HG02642 (cell line): Measurements from ENCODE around the gene OPA1.

Source experiments
- ATAC-seq: cut with Tn5 transposase; IDR thresholded peaks from one replicate; pipeline ENCODE4 v1.9.1; 2021; ENCODE audit warnings: mild to moderate bottlenecking; ENCODE audit not compliant: unreplicated experiment, poor library complexity

The OPA1 gene

DNA sequence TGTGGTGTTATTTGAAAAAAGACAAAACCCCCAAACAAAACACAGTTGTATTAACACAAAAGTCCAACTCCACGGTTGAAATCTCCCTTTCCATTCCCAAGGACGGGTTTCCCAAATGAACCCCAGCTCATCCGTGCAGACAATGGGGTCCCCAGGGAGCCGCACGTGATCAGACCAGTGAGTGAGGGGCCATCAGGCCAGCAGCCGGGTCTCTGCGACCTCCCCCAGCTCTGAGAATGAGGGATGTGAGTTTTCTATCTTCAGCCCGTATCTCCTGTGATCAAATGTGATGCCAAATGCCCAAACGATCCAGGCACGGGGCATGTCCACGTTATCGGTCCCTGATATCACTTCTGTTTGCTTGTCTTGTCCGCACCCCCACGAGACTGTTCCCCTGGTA is 138.0 kb downstream of the OPA1 start:
- no peak for ATAC-seq

DNA sequence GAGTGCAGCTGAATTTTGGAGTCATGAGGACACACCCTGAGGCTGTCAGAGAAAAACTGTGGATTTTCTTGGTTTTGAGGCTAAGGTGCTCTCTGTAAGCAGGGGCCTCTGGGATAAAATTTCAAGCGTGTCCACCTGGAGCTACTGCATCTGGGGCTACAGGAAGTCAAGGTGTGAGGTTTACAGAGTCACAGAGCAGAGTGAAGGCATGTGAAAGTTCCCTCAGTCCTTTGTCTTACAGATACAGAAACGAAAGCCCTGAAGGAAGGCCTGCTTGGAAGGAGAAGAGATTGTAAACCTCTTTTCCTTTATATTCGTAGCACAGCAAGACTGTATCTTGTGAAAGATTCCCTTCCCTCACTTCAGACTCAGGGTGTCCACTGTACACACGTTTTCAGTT is 138.6 kb downstream of the OPA1 start:
- ATAC-seq = no peak

DNA sequence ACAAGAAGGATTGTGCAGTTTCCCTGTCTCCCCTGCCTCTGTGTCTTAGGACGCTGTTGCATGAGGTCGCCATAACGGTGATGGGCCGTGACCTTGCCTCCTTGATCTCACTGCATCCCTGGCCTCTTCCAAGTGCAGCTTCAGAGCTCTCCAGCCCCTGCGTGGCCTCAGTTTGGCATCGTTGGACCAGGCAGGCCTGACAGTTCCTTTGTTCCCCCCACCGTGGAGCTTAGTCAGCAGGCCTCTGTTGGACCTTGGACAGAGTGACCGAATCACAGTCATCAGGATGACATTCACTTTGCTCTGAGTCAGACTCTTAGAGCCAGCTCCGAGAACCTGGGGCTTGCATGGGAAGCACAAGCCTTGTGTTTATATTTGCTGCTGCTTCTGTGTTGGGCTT is 139.4 kb downstream of the OPA1 start:
- no peak for ATAC-seq

GRCh38 chr3:193732827-193733226 is 139.8 kb downstream of the OPA1 start:
- ATAC-seq = no peak

- no peak for ATAC-seq
These were observed 141.8 kb downstream of the OPA1 start for GRCh38 chr3:193734737-193735366.

- no peak for ATAC-seq
These were observed 142.8 kb downstream of the OPA1 start for GRCh38 chr3:193735850-193736249.

GRCh38 chr3:193736616-193737015 is 143.6 kb downstream of the OPA1 start:
- no peak for ATAC-seq

DNA sequence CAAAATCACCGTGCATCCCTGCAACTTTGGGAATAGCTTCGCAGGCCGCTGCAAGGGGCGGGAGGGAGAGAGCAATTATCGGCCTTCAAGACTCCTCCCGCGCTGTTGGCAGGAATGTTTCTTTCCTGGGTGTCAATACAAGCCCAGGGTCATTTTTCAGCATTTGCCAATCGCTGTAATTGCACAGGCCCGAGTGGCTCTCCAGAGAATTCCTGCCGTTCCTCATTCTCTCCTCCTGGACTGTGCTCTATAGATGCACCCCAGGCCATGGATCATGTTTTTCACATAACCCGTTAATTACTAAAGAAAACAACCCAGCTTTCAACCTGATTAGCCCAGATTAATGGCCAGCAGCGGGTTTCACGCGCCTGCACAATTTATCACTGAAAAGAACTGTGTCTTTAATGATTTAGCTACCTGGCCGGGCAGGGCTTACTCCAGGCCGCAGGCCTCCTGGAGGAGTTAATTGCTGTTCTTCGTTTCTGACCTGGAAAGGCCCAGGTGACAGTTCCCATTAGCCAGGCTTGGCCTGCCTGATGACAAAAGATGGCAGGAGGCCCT is 144.3 kb downstream of the OPA1 start:
- no peak for ATAC-seq

DNA sequence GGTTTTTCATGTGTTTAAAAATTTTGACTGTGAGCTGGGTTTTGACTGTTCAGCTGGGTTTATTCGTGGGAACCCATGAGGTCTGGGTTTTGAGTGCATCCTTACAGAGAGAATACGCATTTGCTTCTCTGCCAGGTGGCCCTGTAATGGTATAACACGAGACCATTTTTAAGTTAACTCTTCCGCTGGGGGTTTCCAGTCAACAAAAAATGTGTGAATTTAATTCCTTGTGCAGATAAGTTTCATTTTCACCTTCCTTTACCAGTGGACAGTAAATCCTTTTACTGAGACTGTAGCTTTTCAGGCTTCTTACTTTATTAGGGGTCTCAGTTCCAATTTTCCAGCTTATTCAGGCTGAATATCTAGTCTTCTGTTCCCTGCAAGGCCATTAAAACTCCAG is 149.6 kb downstream of the OPA1 start:
- peak; percentile 39 for ATAC-seq

GRCh38 chr3:193743702-193744047 is 150.7 kb downstream of the OPA1 start:
- no peak for ATAC-seq

DNA sequence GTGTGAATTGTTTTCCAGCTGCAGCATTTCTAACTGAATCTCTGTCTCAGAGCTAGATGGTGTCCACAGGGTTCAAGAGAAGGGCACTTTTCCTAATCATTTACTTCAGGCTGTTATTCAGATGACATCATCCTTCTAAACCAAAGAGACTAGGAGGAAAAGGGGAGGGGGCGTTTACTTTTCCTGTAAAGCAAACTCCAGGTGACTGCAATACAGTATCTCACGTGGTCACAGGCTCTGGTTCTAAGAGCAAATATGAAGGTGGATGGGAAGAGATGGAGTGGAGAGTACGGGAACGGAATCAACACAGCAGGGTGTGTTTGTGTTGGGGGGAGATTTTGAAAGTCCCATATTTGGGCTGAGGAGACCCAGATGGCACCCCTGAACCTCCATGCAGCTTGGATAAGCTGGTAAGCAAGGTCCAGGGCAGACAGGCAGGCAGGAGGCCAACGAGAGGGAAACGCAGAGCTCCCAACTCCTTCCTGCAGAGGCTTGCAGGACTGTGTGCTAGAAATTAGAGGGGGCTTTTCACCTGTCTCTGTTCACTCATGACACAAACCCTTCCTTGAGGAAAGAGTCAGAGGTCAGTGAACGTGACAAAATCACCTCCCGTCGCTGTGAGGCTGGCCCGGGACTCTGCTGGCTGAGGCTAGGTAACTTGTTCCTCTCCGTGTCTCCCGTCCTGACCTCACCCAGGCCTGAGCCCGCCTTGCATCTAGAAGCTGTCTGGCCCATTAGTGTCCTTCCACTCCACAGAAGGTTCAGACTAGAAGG is 151.2 kb downstream of the OPA1 start:
- no peak for ATAC-seq

- no peak for ATAC-seq
These were observed 152.0 kb downstream of the OPA1 start for GRCh38 chr3:193744822-193745684.

- ATAC-seq = no peak
These were observed 153.8 kb downstream of the OPA1 start for GRCh38 chr3:193746832-193747231.
